Measurements from ENCODE around the gene THBS2.

DNA sequence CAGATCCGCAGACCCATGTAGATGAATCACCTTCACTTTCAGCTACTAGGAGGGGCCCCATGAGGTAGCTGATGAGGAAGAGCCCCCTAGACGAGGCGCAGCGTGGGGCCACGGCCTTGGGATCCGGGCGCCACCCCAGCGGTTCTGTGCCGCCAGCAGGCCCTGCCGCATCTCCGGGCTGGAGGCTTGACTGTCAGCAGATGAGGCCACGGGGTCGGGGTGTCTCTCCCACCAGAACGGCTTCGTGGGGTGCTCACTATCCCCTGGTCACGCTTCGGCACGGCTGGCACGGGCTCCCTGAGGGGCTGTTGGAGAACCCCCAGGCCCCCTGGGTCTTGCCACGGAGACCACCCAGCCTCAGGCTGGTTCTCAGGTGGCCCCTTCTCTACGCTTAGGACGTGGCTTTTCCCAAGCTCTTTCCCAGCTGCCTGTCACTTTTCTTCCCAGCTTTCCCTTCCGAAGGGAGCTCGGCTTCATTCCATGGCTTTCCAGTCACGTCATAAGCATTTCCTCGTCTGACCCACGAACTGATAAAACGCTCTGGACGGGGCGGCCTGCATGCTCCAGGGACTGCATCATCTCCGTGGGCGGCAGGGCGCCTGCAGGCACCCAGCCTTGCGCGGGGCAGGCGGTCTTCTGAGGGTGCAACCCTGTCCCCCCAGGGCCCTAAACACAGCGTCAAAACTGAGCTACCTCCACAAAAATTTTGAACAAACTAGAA lies 85.9 kb downstream of the THBS2 start:
- TF ChIP-seq, protein P1, sequence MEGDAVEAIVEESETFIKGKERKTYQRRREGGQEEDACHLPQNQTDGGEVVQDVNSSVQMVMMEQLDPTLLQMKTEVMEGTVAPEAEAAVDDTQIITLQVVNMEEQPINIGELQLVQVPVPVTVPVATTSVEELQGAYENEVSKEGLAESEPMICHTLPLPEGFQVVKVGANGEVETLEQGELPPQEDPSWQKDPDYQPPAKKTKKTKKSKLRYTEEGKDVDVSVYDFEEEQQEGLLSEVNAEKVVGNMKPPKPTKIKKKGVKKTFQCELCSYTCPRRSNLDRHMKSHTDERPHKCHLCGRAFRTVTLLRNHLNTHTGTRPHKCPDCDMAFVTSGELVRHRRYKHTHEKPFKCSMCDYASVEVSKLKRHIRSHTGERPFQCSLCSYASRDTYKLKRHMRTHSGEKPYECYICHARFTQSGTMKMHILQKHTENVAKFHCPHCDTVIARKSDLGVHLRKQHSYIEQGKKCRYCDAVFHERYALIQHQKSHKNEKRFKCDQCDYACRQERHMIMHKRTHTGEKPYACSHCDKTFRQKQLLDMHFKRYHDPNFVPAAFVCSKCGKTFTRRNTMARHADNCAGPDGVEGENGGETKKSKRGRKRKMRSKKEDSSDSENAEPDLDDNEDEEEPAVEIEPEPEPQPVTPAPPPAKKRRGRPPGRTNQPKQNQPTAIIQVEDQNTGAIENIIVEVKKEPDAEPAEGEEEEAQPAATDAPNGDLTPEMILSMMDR (IDR thresholded peaks at IDR 0.05; ENCODE audit: low read length) = no peak
- no peak for TF ChIP-seq EZH2 (IDR thresholded peaks at IDR 0.05; ENCODE audit: borderline replicate concordance, low read length)

Data from OCI-LY1 (cell line).